Activated naive CD4-positive, alpha-beta T cell treated with anti-CD3 and anti-CD28 coated beads, Interleukin-2, amount 50 U/mL, for 72 hours (primary cell): Measurements from ENCODE around the gene CDKAL1. TPM values are rescaled to one million over a fixed set of nuclear protein-coding genes. Genes with fewer than 3 reads are reported as not detected.

ENCODE experiments used
- total RNA-seq, 2 donors: library from RNA; stranded (reverse); gene quantifications; one replicate each; pipeline ENCODE4 v1.2.3, GENCODE V29; 2022

Gene CDKAL1
- total RNA-seq, 2 donors from 2014 or later, result 24.5 to 30.3 TPM

Other genes starting within 250 kb of the CDKAL1 start
- 10 to 100 TPM; 13.6 to 17.3 TPM for gene E2F3, start 132.6 kb upstream of the CDKAL1 start, total RNA-seq